Stimulated activated memory B cell treated with anti-CD40 and anti-IgM and Interleukin-4, amounts not matched to agents 10 μg/mL and 1 μg/mL and 100 μg/mL, for 72 hours (primary cell): Measurements from ENCODE around the gene TAS2R5.
"Not testable (repeated sequence)": the region's sequence is repeated elsewhere in the genome, so short reads cannot be mapped to it uniquely, and the experiment has no call there.

Experiments used
- ATAC-seq: fragments of 150-1000 bp; cut with Tn5 transposase; 2 replicates; pipeline ENCODE4 v1.10.0; 2021
- H3K27ac Mint-ChIP-seq: one replicate; pipeline ENCODE4 v1.8.0; 2022; ENCODE audit warnings: mild to moderate bottlenecking, mixed read lengths
- H3K27me3 Mint-ChIP-seq: one replicate; pipeline ENCODE4 v1.8.0; 2022; ENCODE audit warnings: mixed read lengths
- H3K36me3 Mint-ChIP-seq: one replicate; pipeline ENCODE4 v1.8.0; 2022; ENCODE audit warnings: mixed read lengths
- H3K4me1 Mint-ChIP-seq: one replicate; pipeline ENCODE4 v1.8.0; 2022; ENCODE audit warnings: mixed read lengths
- H3K4me3 Mint-ChIP-seq: one replicate; pipeline ENCODE4 v1.8.0; 2022; ENCODE audit warnings: mild to moderate bottlenecking, moderate library complexity, mixed read lengths
- H3K9me3 Mint-ChIP-seq: one replicate; pipeline ENCODE4 v1.8.0; 2022; ENCODE audit warnings: mixed read lengths

Gene TAS2R5, protein sequence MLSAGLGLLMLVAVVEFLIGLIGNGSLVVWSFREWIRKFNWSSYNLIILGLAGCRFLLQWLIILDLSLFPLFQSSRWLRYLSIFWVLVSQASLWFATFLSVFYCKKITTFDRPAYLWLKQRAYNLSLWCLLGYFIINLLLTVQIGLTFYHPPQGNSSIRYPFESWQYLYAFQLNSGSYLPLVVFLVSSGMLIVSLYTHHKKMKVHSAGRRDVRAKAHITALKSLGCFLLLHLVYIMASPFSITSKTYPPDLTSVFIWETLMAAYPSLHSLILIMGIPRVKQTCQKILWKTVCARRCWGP

DNA sequence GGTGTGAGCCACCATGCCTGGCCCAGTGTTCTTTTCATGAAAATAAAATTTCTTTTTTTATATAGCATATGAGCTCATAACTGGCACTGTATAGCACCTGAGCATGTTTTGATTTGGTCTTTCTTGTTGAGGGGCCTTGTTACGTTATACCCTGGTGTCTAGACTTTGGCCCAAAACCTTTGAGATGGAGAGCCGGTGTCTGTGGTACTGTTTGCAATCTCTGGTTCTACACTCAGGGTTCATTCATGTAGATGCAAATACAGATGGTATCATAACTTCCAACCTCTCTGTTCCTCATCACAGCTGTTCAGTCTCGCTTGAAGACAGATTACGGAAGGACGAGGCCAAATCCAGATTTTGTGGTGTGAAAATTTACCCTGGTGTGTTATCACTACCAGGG lies at the start of gene TAS2R5:
TAS2R5 (plus strand) TSS at position 301 of the 400 bp plus-strand sequence. CDS start 145 bp downstream, outside the sequence.
- no peak for ATAC-seq
- no peaks in the 10 kb centered on the region for H3K27me3 Mint-ChIP-seq
- peaks cover 45% of the 10 kb centered on the region for H3K36me3 Mint-ChIP-seq
- H3K9me3 Mint-ChIP-seq = no peaks in the 10 kb centered on the region
- H3K27ac Mint-ChIP-seq = no peak within 1 kb of the TSS
- H3K4me1 Mint-ChIP-seq = no peaks in the 10 kb centered on the region
- H3K4me3 Mint-ChIP-seq = no peak within 1 kb of the TSS

DNA sequence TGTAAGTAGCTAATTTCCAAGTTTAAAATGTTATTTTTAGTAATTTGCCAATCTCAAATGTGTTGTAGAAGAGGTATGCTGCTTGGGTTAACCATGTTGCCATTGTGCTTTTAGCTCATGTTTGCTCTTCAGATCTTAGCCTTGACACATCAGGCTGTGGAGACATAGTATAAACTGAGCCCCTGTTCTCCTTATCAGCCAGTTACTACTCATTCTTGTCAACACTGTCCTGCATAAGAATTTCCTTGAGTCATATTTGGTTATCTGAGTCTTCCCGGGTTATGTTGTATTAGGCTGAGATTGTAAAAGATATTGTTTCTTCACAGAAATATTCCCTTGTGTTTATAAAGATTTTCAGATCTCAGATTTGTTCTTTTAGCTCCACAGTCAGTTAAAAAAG lies 47.8 kb upstream of the TAS2R5 start:
- ATAC-seq = no peak
- Mint-ChIP-seq H3K27ac (peak overlapping the region; percentile 42), H3K4me3 (no peak overlapping the region), H3K36me3 (peaks cover 60% of the 10 kb centered on the region), H3K27me3 (no peaks in the 10 kb centered on the region), H3K4me1 (peaks cover 49% of the 10 kb centered on the region), H3K9me3 (no peaks in the 10 kb centered on the region)

DNA sequence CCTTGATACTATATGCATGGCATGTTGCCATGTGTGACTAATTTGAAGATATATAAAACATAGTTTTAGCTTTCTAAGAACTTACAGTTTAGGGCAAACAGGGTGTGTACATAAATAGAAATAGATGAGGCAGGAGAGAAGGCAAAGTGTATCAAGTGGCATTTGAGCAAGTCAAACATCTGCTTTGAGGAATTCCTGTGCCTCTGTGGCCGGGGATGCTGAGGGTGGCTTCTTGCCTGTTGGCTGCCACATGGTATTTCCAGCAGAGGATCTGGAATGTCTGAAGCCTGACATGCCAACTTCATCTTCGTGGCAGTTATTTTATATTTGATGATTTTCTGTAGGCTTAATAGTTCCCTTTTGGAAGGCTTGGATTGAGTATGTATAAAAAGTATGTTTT lies 45.9 kb upstream of the TAS2R5 start:
- H3K27ac Mint-ChIP-seq = no peak overlapping the region
- H3K36me3 Mint-ChIP-seq = peaks cover 69% of the 10 kb centered on the region

DNA sequence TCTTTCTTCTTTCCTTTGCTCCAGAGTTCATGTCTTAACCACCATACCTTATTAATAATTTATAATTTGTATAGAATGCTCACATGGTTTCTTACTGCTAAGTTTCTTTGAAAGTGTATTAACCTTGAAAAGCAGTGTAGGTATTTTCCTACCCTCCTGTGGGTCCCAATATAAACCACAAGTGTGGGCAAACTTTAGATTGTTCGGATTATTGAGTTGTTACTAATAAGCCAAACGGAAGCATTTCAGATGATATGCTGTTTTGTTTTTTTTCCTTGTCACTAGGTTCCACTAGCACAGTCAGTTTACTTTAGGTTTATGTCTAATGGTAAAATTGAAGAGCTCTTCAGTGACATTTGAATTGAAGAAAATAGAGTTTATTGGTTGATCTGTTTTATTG lies 41.6 kb upstream of the TAS2R5 start:
- peaks cover 4% of the 10 kb centered on the region for H3K4me1 Mint-ChIP-seq
- no peaks in the 10 kb centered on the region for H3K27me3 Mint-ChIP-seq
- no peak overlapping the region for H3K27ac Mint-ChIP-seq
- H3K9me3 Mint-ChIP-seq = peaks cover 4% of the 10 kb centered on the region
- ATAC-seq = no peak
- no peak overlapping the region for H3K4me3 Mint-ChIP-seq
- H3K36me3 Mint-ChIP-seq = peaks cover 83% of the 10 kb centered on the region

More for the DNA sequence above, 45.9 kb upstream of the TAS2R5 start:
- Mint-ChIP-seq H3K4me1 (peaks cover 33% of the 10 kb centered on the region), H3K27me3 (no peaks in the 10 kb centered on the region), H3K9me3 (no peaks in the 10 kb centered on the region), H3K4me3 (no peak overlapping the region)
- no peak for ATAC-seq

DNA sequence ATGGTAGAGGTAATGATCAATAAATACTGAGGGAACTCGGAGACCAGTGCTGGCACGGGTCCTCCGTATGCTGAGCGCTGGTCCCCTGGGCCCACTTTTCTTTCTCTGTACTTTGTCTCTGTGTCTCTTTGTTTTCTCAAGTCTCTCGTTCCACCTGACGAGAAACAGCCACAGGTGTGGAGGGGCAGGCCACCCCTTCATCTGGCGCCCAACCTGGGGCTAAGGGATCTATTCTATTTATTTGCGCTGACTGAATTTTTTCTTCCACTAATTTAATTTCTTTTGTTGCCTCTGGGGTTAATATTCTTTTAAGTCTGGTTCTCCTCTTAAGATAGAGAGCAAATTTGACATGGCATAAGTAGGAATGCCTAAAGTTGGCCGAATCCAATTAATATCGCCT lies 38.1 kb upstream of the TAS2R5 start:
- H3K9me3 Mint-ChIP-seq, H3K27me3 Mint-ChIP-seq, H3K27ac Mint-ChIP-seq, H3K4me1 Mint-ChIP-seq, H3K4me3 Mint-ChIP-seq, ATAC-seq: not testable (repeated sequence)
- peaks cover 87% of the 10 kb centered on the region for H3K36me3 Mint-ChIP-seq

DNA sequence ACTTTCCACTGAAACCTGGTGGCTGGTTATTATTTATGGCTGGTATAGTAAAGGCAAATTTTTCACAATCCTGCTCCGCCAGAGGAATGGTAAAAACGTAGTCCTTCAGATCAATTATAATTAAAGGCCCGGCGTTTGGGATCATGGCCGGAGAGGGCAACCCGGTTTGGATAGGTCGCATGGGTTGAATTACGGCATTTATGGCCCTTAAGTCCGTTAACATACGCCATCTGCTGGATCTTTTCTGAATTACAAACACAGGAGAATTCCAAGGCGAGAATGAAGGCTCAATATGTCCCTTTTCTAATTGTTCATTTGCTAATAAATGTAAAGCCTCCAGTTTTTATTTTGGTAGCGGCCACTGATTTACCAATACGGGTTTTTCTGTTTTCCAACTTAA lies 37.4 kb upstream of the TAS2R5 start:
- peaks cover 4% of the 10 kb centered on the region for H3K9me3 Mint-ChIP-seq
- no peak overlapping the region for H3K27ac Mint-ChIP-seq
- no peaks in the 10 kb centered on the region for H3K27me3 Mint-ChIP-seq

DNA sequence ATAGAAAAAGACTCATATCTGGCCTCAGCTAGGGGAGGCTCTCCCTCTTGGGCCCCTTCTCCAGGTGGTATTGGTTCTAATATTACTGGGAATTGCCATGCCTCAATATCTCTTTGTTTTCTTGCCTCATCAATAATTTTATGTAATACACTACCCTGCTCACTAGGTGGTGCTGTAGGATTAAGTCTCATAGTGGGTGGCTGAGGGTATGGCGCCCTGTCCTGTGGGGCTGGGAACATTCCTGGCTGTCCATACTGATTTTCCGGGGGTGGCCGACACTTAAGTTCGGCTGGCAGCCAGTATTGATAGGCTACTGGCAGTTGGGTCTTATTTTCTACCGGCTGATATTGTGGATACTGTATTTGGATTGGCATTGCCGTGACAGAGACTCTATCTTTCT lies 35.1 kb upstream of the TAS2R5 start:
- Mint-ChIP-seq H3K9me3 (peaks cover 4% of the 10 kb centered on the region), H3K4me3 (no peak overlapping the region), H3K27ac (no peak overlapping the region), H3K36me3 (peaks cover 99% of the 10 kb centered on the region), H3K27me3 (no peaks in the 10 kb centered on the region), H3K4me1 (peaks cover 6% of the 10 kb centered on the region)
- no peak for ATAC-seq

More for the DNA sequence above, 37.4 kb upstream of the TAS2R5 start:
- ATAC-seq = no peak
- H3K4me1 Mint-ChIP-seq = peaks cover 6% of the 10 kb centered on the region
- no peak overlapping the region for H3K4me3 Mint-ChIP-seq
- H3K36me3 Mint-ChIP-seq = peaks cover 94% of the 10 kb centered on the region

DNA sequence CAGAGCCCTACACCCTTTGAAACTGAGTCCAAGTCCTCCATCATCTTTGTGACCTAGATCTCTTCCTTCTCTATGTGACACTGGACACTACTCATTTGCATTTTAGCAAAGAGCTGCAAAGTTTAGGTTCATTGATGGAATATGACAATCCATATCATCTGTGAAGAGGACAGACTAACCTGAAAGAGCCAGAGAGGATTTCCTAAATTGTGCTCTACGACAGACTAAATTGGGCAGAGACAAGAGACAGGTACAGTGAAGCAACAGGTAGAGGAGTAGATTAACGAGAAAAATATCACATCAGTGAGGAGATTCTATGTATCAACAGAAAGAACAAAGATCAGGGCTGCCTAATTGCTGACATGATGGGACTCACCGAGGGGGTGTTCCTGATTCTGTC lies 26.2 kb upstream of the TAS2R5 start, which contains the start of gene TAS2R3:
TAS2R3 (plus strand) TSS at position 301 of the 400 bp plus-strand sequence; CDS start at position 363, 62 bp downstream.
- Mint-ChIP-seq H3K27ac (no peak within 1 kb of the TSS), H3K4me1 (no peaks in the 10 kb centered on the region), H3K36me3 (peaks cover 77% of the 10 kb centered on the region), H3K9me3 (no peaks in the 10 kb centered on the region), H3K27me3 (no peaks in the 10 kb centered on the region), H3K4me3 (no peak within 1 kb of the TSS)
- no peak for ATAC-seq

DNA sequence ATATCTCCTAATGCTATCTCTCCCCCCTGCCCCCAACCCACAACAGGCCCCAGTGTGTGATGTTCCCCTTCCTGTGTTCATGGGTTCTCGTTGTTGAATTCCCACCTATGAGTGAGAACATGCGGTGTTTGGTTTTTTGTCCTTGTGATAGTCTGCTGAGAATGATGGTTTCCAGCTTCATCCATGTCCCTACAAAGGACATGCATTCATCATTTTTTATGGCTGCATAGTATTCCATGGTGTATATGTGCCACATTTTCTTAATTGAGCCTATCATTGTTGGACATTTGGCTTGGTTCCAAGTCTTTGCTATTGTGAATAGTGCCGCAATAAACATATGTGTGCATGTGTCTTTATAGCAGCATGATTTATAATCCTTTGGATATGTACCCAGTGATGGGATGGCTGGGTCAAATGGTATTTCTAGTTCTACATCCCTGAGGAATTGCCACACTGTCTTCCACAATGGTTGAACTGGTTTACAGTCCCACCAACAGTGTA lies 19.9 kb upstream of the TAS2R5 start:
- not testable (repeated sequence) for H3K27me3 Mint-ChIP-seq, ATAC-seq, H3K4me3 Mint-ChIP-seq, H3K27ac Mint-ChIP-seq, H3K4me1 Mint-ChIP-seq, H3K9me3 Mint-ChIP-seq
- peaks cover 62% of the 10 kb centered on the region for H3K36me3 Mint-ChIP-seq

DNA sequence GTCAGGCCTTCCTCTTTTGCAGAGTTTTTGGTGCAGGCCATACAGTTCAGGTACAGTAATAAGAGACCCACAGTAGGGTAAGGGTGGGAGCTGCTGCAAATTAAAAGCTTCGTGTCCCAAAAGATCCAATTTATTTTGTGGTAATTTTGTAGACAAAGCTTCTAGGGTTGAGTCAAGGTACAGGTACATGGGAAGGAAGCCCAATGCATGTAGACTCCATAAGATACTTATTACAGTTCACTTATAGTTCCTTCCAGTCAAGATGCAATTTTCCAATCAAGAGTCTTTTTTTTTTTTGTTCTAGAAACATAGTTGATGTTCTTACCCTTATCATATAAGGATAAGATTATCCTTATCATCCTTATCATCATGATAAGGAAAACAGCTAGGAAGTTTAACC lies 13.6 kb upstream of the TAS2R5 start, which contains the start of gene TAS2R4:
TAS2R4 (plus strand) TSS at position 301 of the 400 bp plus-strand sequence. CDS start 1,815 bp downstream, outside the sequence.
- ATAC-seq = no peak
- no peak within 1 kb of the TSS for H3K4me3 Mint-ChIP-seq
- peaks cover 6% of the 10 kb centered on the region for H3K4me1 Mint-ChIP-seq
- no peak within 1 kb of the TSS for H3K27ac Mint-ChIP-seq
- H3K27me3 Mint-ChIP-seq = no peaks in the 10 kb centered on the region
- H3K36me3 Mint-ChIP-seq = peaks cover 68% of the 10 kb centered on the region
- H3K9me3 Mint-ChIP-seq = peaks cover 6% of the 10 kb centered on the region

DNA sequence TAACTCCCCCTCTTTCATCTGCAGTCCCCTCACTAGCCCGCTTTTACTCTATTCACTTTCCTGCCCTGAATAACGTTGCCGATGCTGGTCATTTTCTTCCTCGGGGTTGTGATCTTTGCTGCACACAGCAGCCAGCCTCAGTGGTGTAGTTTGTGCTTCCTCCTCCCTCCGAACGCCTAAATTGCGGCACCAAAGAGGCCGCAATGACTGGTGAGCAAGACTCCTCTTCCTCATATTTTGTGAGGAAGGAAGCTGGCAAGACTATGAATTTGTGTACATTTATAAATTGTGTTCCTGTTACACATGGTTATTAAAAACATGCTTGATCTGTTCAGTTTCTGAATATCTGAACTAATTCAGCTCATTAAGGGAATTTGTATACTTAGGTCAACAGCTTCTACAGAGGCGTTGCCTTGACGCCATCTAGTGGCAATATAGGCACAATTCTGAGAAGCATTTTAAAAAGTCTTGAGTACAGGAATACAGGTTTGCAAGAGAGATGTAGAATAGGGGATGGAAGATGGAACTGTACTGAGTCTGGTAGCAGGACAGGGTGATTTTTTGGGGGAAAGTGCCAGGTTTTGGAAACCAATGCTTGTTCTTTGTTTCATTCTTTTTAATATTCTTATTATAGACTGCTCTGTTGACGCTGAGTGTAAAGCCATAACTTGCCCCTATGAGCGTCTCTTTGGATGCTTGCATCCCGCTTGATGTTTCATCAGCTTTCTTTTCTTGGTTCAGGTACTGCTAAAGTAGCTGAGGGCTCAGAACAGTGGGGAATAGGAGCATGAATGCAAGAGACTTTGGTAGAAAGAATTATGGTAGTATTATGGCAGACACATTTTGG lies 4.1 kb upstream of the TAS2R5 start:
- ATAC-seq = no peak
- Mint-ChIP-seq H3K27me3 (no peaks in the 10 kb centered on the region), H3K27ac (no peak overlapping the region), H3K36me3 (peaks cover 18% of the 10 kb centered on the region), H3K9me3 (no peaks in the 10 kb centered on the region), H3K4me3 (no peak overlapping the region), H3K4me1 (no peaks in the 10 kb centered on the region)

DNA sequence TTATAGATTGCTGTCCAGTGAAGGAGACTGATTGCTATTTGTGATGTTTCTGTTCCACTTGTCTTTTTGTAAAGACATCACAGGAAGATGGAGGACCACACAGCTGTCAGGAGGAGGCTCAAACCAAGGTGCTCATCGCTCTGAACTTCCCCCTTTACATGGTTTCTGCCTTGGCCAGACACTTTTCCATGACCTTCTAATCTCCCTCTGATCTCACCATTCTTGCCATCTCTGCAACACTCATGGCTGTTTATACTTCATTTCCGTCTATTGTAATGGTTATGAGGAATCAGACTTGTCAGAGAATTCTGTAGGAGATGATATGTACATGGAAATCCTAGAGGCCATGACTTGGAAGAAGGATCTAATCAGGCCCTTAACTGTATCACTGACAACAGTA lies 1.7 kb upstream of the TAS2R5 start:
- H3K36me3 Mint-ChIP-seq = peaks cover 32% of the 10 kb centered on the region
- H3K4me1 Mint-ChIP-seq = no peaks in the 10 kb centered on the region
- ATAC-seq = no peak
- no peak overlapping the region for H3K4me3 Mint-ChIP-seq
- no peaks in the 10 kb centered on the region for H3K9me3 Mint-ChIP-seq
- no peak overlapping the region for H3K27ac Mint-ChIP-seq
- H3K27me3 Mint-ChIP-seq = no peaks in the 10 kb centered on the region

DNA sequence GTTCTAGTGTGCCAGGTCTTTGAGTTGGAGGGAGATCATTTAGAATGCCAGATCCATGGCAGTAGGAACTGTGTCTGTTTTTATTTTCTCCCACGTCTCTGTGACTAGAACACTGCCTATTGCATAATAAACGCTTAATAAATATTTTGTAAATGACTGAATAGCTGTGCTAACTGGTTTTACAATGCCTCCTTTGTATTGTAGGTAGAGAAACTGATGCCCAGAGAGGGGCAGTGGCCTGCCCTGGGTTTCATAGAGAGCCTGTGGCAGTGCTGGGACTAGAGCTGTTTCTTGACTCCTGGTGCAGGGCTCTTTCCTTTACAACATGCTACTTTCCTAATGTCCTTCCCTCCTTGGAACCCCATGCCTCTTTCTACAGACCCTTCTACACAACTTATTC lies 2.5 kb downstream of the TAS2R5 start:
- Mint-ChIP-seq H3K27ac (no peak overlapping the region), H3K9me3 (no peaks in the 10 kb centered on the region), H3K4me3 (no peak overlapping the region), H3K36me3 (peaks cover 60% of the 10 kb centered on the region), H3K27me3 (no peaks in the 10 kb centered on the region), H3K4me1 (no peaks in the 10 kb centered on the region)
- ATAC-seq = no peak

DNA sequence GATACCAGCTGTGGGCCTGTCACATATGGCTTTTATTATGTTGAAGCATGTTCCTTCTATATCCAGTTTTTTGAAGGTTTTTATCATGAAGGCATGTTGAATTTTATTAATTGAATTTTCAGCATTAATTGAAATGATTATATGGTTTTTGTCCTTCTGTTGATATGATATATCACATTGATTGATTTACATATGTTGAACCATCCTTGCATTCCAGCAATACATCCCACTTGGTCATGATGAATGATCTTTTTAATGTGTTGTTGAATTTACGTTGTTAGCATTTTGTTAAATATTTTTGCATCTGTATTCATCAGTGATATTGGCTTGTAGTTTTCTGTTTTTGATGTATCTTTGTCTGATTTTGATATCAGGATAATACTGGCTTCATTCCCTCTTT lies 30.1 kb downstream of the TAS2R5 start:
- Mint-ChIP-seq H3K9me3 (peaks cover 35% of the 10 kb centered on the region), H3K4me3 (no peak overlapping the region), H3K36me3 (peaks cover 60% of the 10 kb centered on the region), H3K27ac (no peak overlapping the region), H3K27me3 (no peaks in the 10 kb centered on the region), H3K4me1 (no peaks in the 10 kb centered on the region)
- no peak for ATAC-seq

DNA sequence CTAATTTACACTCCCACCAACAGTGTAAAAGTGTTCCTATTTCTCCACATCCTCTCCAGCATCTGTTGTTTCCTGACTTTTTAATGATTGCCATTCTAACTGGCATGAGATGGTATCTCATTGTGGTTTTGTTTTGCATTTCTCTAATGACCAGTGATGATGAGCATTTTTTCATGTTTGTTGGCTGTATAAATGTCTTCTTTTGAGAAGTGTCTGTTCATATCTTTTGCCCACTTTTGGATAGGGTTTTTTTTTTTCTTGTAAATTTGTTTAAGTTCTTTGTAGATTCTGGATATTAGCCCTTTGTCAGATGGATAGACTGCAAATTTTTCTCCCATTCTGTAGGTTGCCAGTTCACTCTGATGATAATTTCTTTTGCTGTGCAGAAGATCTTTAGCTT lies 32.4 kb downstream of the TAS2R5 start:
- H3K27me3 Mint-ChIP-seq, H3K4me1 Mint-ChIP-seq, H3K4me3 Mint-ChIP-seq, H3K27ac Mint-ChIP-seq, ATAC-seq: not testable (repeated sequence)
- H3K9me3 Mint-ChIP-seq = peaks cover 36% of the 10 kb centered on the region
- peaks cover 68% of the 10 kb centered on the region for H3K36me3 Mint-ChIP-seq
